ENCODE results near the gene TCERG1L.

The TCERG1L gene

GRCh38 chr10:131346456-131346855 lies 34.9 kb upstream of the TCERG1L start:
- H3K79me2 ChIP-seq (ENCODE audit: insufficient read depth, low read length) = no peaks in the 10 kb centered on the region
- H3K4me1 ChIP-seq (ENCODE audit: insufficient read depth, low read length, poor library complexity, severe bottlenecking) = no peaks in the 10 kb centered on the region
- TF ChIP-seq CTCF (conservative IDR thresholded peaks at IDR 0.05; ENCODE audit: low read length) (no peak), EZH2phosphoT487 (IDR thresholded peaks at IDR 0.05; ENCODE audit: borderline replicate concordance) (no peak)
- H3K36me3 ChIP-seq (ENCODE audit: insufficient read depth, low read length) = no peaks in the 10 kb centered on the region
- H3K9me2 ChIP-seq (replicated peaks; ENCODE audit: low read depth, low read length) = no peaks in the 10 kb centered on the region
- no peak overlapping the region for H3K4me2 ChIP-seq (ENCODE audit: low read depth, low read length, poor library complexity, severe bottlenecking)
- no peak overlapping the region for H2AFZ ChIP-seq (ENCODE audit: low read length)
- no peak overlapping the region for H3K9ac ChIP-seq (ENCODE audit: low read depth, low read length, poor library complexity, severe bottlenecking)
- no peaks in the 10 kb centered on the region for H3K27me3 ChIP-seq (ENCODE audit: insufficient read depth, low read length, poor library complexity, severe bottlenecking)
- H3K4me3 ChIP-seq (ENCODE audit: low read length, poor library complexity, severe bottlenecking) = no peak overlapping the region
- H3K9me3 ChIP-seq (ENCODE audit: insufficient read depth, low read depth, low read length) = peaks cover 5% of the 10 kb centered on the region; the same call in 1 of the 2 replicates
- no peaks in the 10 kb centered on the region for H3F3A ChIP-seq (ENCODE audit: low read depth)
- H4K20me1 ChIP-seq (ENCODE audit: insufficient read depth, low read length, poor library complexity, severe bottlenecking) = no peaks in the 10 kb centered on the region

- H4K20me1 ChIP-seq (ENCODE audit: insufficient read depth, low read length, poor library complexity, severe bottlenecking) = no peaks in the 10 kb centered on the region
- H3K4me2 ChIP-seq (ENCODE audit: low read depth, low read length, poor library complexity, severe bottlenecking) = no peak overlapping the region
- no peak overlapping the region for H3K9ac ChIP-seq (ENCODE audit: low read depth, low read length, poor library complexity, severe bottlenecking)
- H3K9me2 ChIP-seq (replicated peaks; ENCODE audit: low read depth, low read length) = no peaks in the 10 kb centered on the region
- TF ChIP-seq EZH2phosphoT487 (IDR thresholded peaks at IDR 0.05; ENCODE audit: borderline replicate concordance) = no peak
- no peak for TF ChIP-seq CTCF (conservative IDR thresholded peaks at IDR 0.05; ENCODE audit: low read length)
- H2AFZ ChIP-seq (ENCODE audit: low read length) = no peak overlapping the region
- no peak overlapping the region for H3K4me3 ChIP-seq (ENCODE audit: low read length, poor library complexity, severe bottlenecking)
- no peaks in the 10 kb centered on the region for H3K4me1 ChIP-seq (ENCODE audit: insufficient read depth, low read length, poor library complexity, severe bottlenecking)
- H3K36me3 ChIP-seq (ENCODE audit: insufficient read depth, low read length) = no peaks in the 10 kb centered on the region
- no peaks in the 10 kb centered on the region for H3K27me3 ChIP-seq (ENCODE audit: insufficient read depth, low read length, poor library complexity, severe bottlenecking)
- H3K79me2 ChIP-seq (ENCODE audit: insufficient read depth, low read length) = no peaks in the 10 kb centered on the region
- no peaks in the 10 kb centered on the region for H3F3A ChIP-seq (ENCODE audit: low read depth)
- H3K9me3 ChIP-seq (ENCODE audit: insufficient read depth, low read depth, low read length) = no peaks in the 10 kb centered on the region; the same call in 1 of the 2 replicates
Observed at GRCh38 chr10:131345691-131346090, 34.2 kb upstream of the TCERG1L start.

GRCh38 chr10:131344747-131345146 lies 33.2 kb upstream of the TCERG1L start:
- no peak overlapping the region for H3K4me2 ChIP-seq (ENCODE audit: low read depth, low read length, poor library complexity, severe bottlenecking)
- H3F3A ChIP-seq (ENCODE audit: low read depth) = no peaks in the 10 kb centered on the region
- no peaks in the 10 kb centered on the region for H3K36me3 ChIP-seq (ENCODE audit: insufficient read depth, low read length)
- H2AFZ ChIP-seq (ENCODE audit: low read length) = no peak overlapping the region
- H3K9ac ChIP-seq (ENCODE audit: low read depth, low read length, poor library complexity, severe bottlenecking) = no peak overlapping the region
- H3K9me3 ChIP-seq (ENCODE audit: insufficient read depth, low read depth, low read length) = no peaks in the 10 kb centered on the region; the same call in 1 of the 2 replicates
- no peaks in the 10 kb centered on the region for H4K20me1 ChIP-seq (ENCODE audit: insufficient read depth, low read length, poor library complexity, severe bottlenecking)
- no peaks in the 10 kb centered on the region for H3K9me2 ChIP-seq (replicated peaks; ENCODE audit: low read depth, low read length)
- H3K27me3 ChIP-seq (ENCODE audit: insufficient read depth, low read length, poor library complexity, severe bottlenecking) = no peaks in the 10 kb centered on the region
- no peaks in the 10 kb centered on the region for H3K4me1 ChIP-seq (ENCODE audit: insufficient read depth, low read length, poor library complexity, severe bottlenecking)
- TF ChIP-seq EZH2phosphoT487 (IDR thresholded peaks at IDR 0.05; ENCODE audit: borderline replicate concordance) = no peak
- TF ChIP-seq CTCF (conservative IDR thresholded peaks at IDR 0.05; ENCODE audit: low read length) = no peak
- no peak overlapping the region for H3K4me3 ChIP-seq (ENCODE audit: low read length, poor library complexity, severe bottlenecking)
- no peaks in the 10 kb centered on the region for H3K79me2 ChIP-seq (ENCODE audit: insufficient read depth, low read length)
